Neural progenitor cell (in vitro differentiated cells): ENCODE data around the gene EXT2.

ENCODE experiments used
- CTCF ChIP-seq: fragments of 200-600 bp; sonication (generic); IDR thresholded peaks from 2 replicates; pipeline ENCODE4 v1.5.1; 2017; ENCODE audit warnings: antibody characterized with exemption, mild to moderate bottlenecking
- EZH2 ChIP-seq: fragments of 200-600 bp; sonication (generic); IDR thresholded peaks from 2 replicates; pipeline ENCODE4 v1.6.1; 2017; ENCODE audit warnings: antibody characterized with exemption, mild to moderate bottlenecking, moderate library complexity

- no peak for TF ChIP-seq EZH2
- TF ChIP-seq CTCF: no peak
Observed at GRCh38 chr11:44267006-44267749, 171.7 kb downstream of the EXT2 start.
